ENCODE data around the gene CORO1C. TPM values are rescaled to one million over a fixed set of nuclear protein-coding genes. Genes with fewer than 3 reads are reported as not detected.

Gene CORO1C
- total RNA-seq, 4 donors from 2014 or later = 24.7 to 47.6 (median 30.9) TPM

DNA sequence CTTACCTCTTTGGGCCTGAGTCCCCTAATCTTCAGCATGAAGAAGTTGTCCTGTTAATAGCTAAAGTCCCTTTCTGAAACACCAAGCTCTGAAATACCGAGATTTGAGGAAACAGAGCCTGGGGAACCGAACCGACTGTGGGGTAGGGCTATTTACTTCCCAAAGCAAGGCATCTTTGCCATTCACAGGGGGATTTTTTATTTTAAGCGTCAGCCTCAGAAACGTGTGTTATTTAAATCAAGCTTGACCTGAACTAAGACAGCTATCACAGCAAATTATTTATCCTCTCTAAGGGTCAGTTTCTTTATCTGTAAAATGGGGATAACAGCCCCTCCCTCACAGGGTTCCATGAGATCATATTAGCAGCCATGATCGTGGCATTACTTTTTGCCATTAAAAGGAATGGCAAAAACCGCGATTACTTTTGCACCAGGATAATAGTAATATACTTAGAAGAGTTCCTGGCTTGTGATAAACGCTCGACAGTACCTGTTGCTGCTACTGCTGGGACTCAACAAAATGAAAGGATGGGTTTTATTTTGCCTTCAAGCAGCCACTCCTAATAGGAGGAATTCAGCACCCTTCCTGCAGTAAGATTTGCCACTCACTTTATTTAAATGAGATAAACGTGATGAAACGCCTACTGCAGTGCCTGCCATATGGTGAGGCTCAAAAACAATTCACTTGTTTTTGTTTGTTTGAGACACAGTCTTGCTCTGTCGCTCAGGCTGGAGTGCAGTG is 1.3 kb upstream of the CORO1C start:
- Histone ChIP-seq H3K4me3 (peak overlapping the region; percentile 37 to 98 (median 76)), H3K27ac (peak overlapping the region; percentile 96 to 100 (median 100)), H3K27me3 (no peaks in the 10 kb centered on the region), H3K36me3 (no peaks in the 10 kb centered on the region), H3K9me3 (no peaks in the 10 kb centered on the region), H3K4me1 (peaks cover 24 to 26% of the 10 kb centered on the region in 2 donors)
- DNase-seq = no peak
- ATAC-seq = no peak
- no peak for TF ChIP-seq POLR2A (IDR thresholded peaks at IDR 0.05)
- TF ChIP-seq, protein P1, sequence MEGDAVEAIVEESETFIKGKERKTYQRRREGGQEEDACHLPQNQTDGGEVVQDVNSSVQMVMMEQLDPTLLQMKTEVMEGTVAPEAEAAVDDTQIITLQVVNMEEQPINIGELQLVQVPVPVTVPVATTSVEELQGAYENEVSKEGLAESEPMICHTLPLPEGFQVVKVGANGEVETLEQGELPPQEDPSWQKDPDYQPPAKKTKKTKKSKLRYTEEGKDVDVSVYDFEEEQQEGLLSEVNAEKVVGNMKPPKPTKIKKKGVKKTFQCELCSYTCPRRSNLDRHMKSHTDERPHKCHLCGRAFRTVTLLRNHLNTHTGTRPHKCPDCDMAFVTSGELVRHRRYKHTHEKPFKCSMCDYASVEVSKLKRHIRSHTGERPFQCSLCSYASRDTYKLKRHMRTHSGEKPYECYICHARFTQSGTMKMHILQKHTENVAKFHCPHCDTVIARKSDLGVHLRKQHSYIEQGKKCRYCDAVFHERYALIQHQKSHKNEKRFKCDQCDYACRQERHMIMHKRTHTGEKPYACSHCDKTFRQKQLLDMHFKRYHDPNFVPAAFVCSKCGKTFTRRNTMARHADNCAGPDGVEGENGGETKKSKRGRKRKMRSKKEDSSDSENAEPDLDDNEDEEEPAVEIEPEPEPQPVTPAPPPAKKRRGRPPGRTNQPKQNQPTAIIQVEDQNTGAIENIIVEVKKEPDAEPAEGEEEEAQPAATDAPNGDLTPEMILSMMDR (IDR thresholded peaks at IDR 0.05 in 4 of 5, conservative IDR thresholded peaks at IDR 0.05 in 1 of 5) = no peak
- in situ Hi-C loops (cut with MboI; ENCODE audit: low sequenced_read_pairs in 4 of 4) = no loop called here
- intact Hi-C loops (cut with DNase I; ENCODE audit: low total_unique reads) = loop anchor here (1.0 to 5.0 kb wide), 4 partner anchors 55 to 365 kb away; partner anchors contain the start of genes ISCU, SART3 and UNG

GRCh38 chr12:108731866-108732461 is 646 bp upstream of the CORO1C start:
- TF ChIP-seq POLR2A (IDR thresholded peaks at IDR 0.05) = peak; percentile 56 to 73
- TF ChIP-seq, protein P1 (IDR thresholded peaks at IDR 0.05 in 4 of 5, conservative IDR thresholded peaks at IDR 0.05 in 1 of 5) = peak in 1 of 5 experiments; percentile 2
- H3K4me1 ChIP-seq = peaks cover 30 to 33% of the 10 kb centered on the region in 2 donors
- H3K27me3 ChIP-seq = no peaks in the 10 kb centered on the region
- peak; percentile 99 for DNase-seq
- H3K36me3 ChIP-seq = no peaks in the 10 kb centered on the region
- in situ Hi-C loops (cut with MboI; ENCODE audit: low sequenced_read_pairs in 4 of 4) (no loop called here), intact Hi-C loops (cut with DNase I; ENCODE audit: low total_unique reads) (loop anchor here (1.0 to 5.0 kb wide), 7 partner anchors 41 to 365 kb away; partner anchors contain the start of genes ISCU, SART3 and UNG)
- peak overlapping the region; percentile 96 to 100 (median 100) for H3K27ac ChIP-seq
- ATAC-seq = peak; percentile 75 to 76
- H3K9me3 ChIP-seq = no peaks in the 10 kb centered on the region
- H3K4me3 ChIP-seq = peak overlapping the region; percentile 58 to 98 (median 80)

GRCh38 chr12:108730365-108731104 is 783 bp downstream of the CORO1C start:
- intact Hi-C loops (cut with DNase I; ENCODE audit: low total_unique reads) = loop anchor here (1.0 to 5.0 kb wide), 7 partner anchors 39 to 367 kb away; partner anchors contain the start of genes ISCU, SART3 and UNG
- H3K9me3 ChIP-seq = no peaks in the 10 kb centered on the region
- TF ChIP-seq POLR2A (IDR thresholded peaks at IDR 0.05) = peak; percentile 71 to 79
- TF ChIP-seq, protein P1 (IDR thresholded peaks at IDR 0.05 in 4 of 5, conservative IDR thresholded peaks at IDR 0.05 in 1 of 5) = no peak
- ATAC-seq (peak; percentile 19 to 25), DNase-seq (peak; percentile 64 to 75)
- peak overlapping the region; percentile 91 to 99 (median 96) for H3K4me3 ChIP-seq
- H3K27me3 ChIP-seq = no peaks in the 10 kb centered on the region
- H3K27ac ChIP-seq = peak overlapping the region; percentile 96 to 100 (median 100)
- no peaks in the 10 kb centered on the region for H3K36me3 ChIP-seq
- H3K4me1 ChIP-seq = peaks cover 40% of the 10 kb centered on the region in 2 donors
- in situ Hi-C loops (cut with MboI; ENCODE audit: low sequenced_read_pairs in 4 of 4) = no loop called here

GRCh38 chr12:108729612-108730364 is 1.5 kb downstream of the CORO1C start:
- no peaks in the 10 kb centered on the region for H3K27me3 ChIP-seq
- intact Hi-C loops (cut with DNase I; ENCODE audit: low total_unique reads) = loop anchor here (1.0 to 5.0 kb wide), 5 partner anchors 38 to 368 kb away; partner anchors contain the start of genes ISCU, SART3 and UNG
- DNase-seq = no peak
- ATAC-seq = no peak
- H3K4me3 ChIP-seq = peak overlapping the region; percentile 91 to 99 (median 96)
- H3K9me3 ChIP-seq = no peaks in the 10 kb centered on the region
- peaks cover 47% of the 10 kb centered on the region in 2 donors for H3K4me1 ChIP-seq
- no peaks in the 10 kb centered on the region for H3K36me3 ChIP-seq
- peak in 1 of 2 donors; percentile 9 for TF ChIP-seq POLR2A (IDR thresholded peaks at IDR 0.05)
- TF ChIP-seq, protein P1 (IDR thresholded peaks at IDR 0.05 in 4 of 5, conservative IDR thresholded peaks at IDR 0.05 in 1 of 5) = no peak
- in situ Hi-C loops (cut with MboI; ENCODE audit: low sequenced_read_pairs in 4 of 4) = loop anchor here in 1 of 4 donors (10.0 kb wide), 1 partner anchor 65 kb away; no protein-coding TSS in a partner anchor
- peak overlapping the region; percentile 96 to 100 (median 100) for H3K27ac ChIP-seq
